ENCODE measurements around the gene GOLGA6L7.

The GOLGA6L7 gene

GRCh38 chr15:28888302-28888894 is 40.0 kb upstream of the GOLGA6L7 start:
- H3K4me1 Mint-ChIP-seq (ENCODE audit: low read depth): peaks cover 26% of the 10 kb centered on the region
- no peaks in the 10 kb centered on the region for H3K9me3 Mint-ChIP-seq
- H3K27me3 Mint-ChIP-seq (ENCODE audit: low read depth): peaks cover 39% of the 10 kb centered on the region
- no peak overlapping the region for H3K27ac Mint-ChIP-seq
- no peak overlapping the region for H3K4me3 Mint-ChIP-seq
- no peaks in the 10 kb centered on the region for H3K36me3 Mint-ChIP-seq (ENCODE audit: low read depth)

- Mint-ChIP-seq H3K9me3 (no peaks in the 10 kb centered on the region), H3K27ac (no peak overlapping the region), H3K27me3 (ENCODE audit: low read depth) (peaks cover 42% of the 10 kb centered on the region), H3K4me3 (peak overlapping the region; percentile 68), H3K36me3 (ENCODE audit: low read depth) (no peaks in the 10 kb centered on the region), H3K4me1 (ENCODE audit: low read depth) (peaks cover 23% of the 10 kb centered on the region)
These were observed 39.1 kb upstream of the GOLGA6L7 start for GRCh38 chr15:28887339-28888174.

- H3K27me3 Mint-ChIP-seq (ENCODE audit: low read depth): peaks cover 42% of the 10 kb centered on the region
- H3K27ac Mint-ChIP-seq: no peak overlapping the region
- no peaks in the 10 kb centered on the region for H3K36me3 Mint-ChIP-seq (ENCODE audit: low read depth)
- H3K4me1 Mint-ChIP-seq (ENCODE audit: low read depth): peaks cover 23% of the 10 kb centered on the region
- no peaks in the 10 kb centered on the region for H3K9me3 Mint-ChIP-seq
- H3K4me3 Mint-ChIP-seq: peak overlapping the region; percentile 68
These were observed 38.2 kb upstream of the GOLGA6L7 start for GRCh38 chr15:28886431-28887338.

GRCh38 chr15:28885630-28886430 is 37.4 kb upstream of the GOLGA6L7 start, which contains the start of gene APBA2:
TSS of gene APBA2 (plus strand) at chr15:28885974. CDS start at chr15:29053885, 167,911 bp downstream.
- H3K36me3 Mint-ChIP-seq (ENCODE audit: low read depth): no peaks in the 10 kb centered on the region
- peak within 1 kb of the TSS; percentile 68 for H3K4me3 Mint-ChIP-seq
- H3K4me1 Mint-ChIP-seq (ENCODE audit: low read depth): peaks cover 15% of the 10 kb centered on the region
- H3K9me3 Mint-ChIP-seq: no peaks in the 10 kb centered on the region
- no peak within 1 kb of the TSS for H3K27ac Mint-ChIP-seq
- H3K27me3 Mint-ChIP-seq (ENCODE audit: low read depth): peaks cover 42% of the 10 kb centered on the region

- Mint-ChIP-seq H3K4me1 (ENCODE audit: low read depth) (peaks cover 9% of the 10 kb centered on the region), H3K36me3 (ENCODE audit: low read depth) (no peaks in the 10 kb centered on the region), H3K27me3 (ENCODE audit: low read depth) (peaks cover 42% of the 10 kb centered on the region), H3K9me3 (no peaks in the 10 kb centered on the region), H3K4me3 (no peak overlapping the region), H3K27ac (no peak overlapping the region)
These were observed 36.7 kb upstream of the GOLGA6L7 start for GRCh38 chr15:28885128-28885629.

GRCh38 chr15:28884151-28884940 is 35.9 kb upstream of the GOLGA6L7 start:
- no peak overlapping the region for H3K27ac Mint-ChIP-seq
- no peak overlapping the region for H3K4me3 Mint-ChIP-seq
- peaks cover 3% of the 10 kb centered on the region for H3K4me1 Mint-ChIP-seq (ENCODE audit: low read depth)
- H3K27me3 Mint-ChIP-seq (ENCODE audit: low read depth): peaks cover 38% of the 10 kb centered on the region
- H3K9me3 Mint-ChIP-seq: no peaks in the 10 kb centered on the region
- H3K36me3 Mint-ChIP-seq (ENCODE audit: low read depth): no peaks in the 10 kb centered on the region

- Mint-ChIP-seq H3K36me3 (ENCODE audit: low read depth) (no peaks in the 10 kb centered on the region), H3K4me3 (no peak overlapping the region), H3K9me3 (no peaks in the 10 kb centered on the region), H3K27me3 (ENCODE audit: low read depth) (peaks cover 27% of the 10 kb centered on the region), H3K27ac (no peak overlapping the region), H3K4me1 (ENCODE audit: low read depth) (no peaks in the 10 kb centered on the region)
These were observed 33.2 kb upstream of the GOLGA6L7 start for GRCh38 chr15:28881600-28881999.

- no peak overlapping the region for H3K4me3 Mint-ChIP-seq
- peaks cover 27% of the 10 kb centered on the region for H3K27me3 Mint-ChIP-seq (ENCODE audit: low read depth)
- no peak overlapping the region for H3K27ac Mint-ChIP-seq
- H3K36me3 Mint-ChIP-seq (ENCODE audit: low read depth): no peaks in the 10 kb centered on the region
- H3K9me3 Mint-ChIP-seq: no peaks in the 10 kb centered on the region
- no peaks in the 10 kb centered on the region for H3K4me1 Mint-ChIP-seq (ENCODE audit: low read depth)
These were observed 32.7 kb upstream of the GOLGA6L7 start for GRCh38 chr15:28881170-28881569.

GRCh38 chr15:28880680-28881079 is 32.2 kb upstream of the GOLGA6L7 start:
- H3K9me3 Mint-ChIP-seq: no peaks in the 10 kb centered on the region
- H3K4me3 Mint-ChIP-seq: no peak overlapping the region
- no peak overlapping the region for H3K27ac Mint-ChIP-seq
- no peaks in the 10 kb centered on the region for H3K4me1 Mint-ChIP-seq (ENCODE audit: low read depth)
- H3K27me3 Mint-ChIP-seq (ENCODE audit: low read depth): peaks cover 27% of the 10 kb centered on the region
- no peaks in the 10 kb centered on the region for H3K36me3 Mint-ChIP-seq (ENCODE audit: low read depth)

- H3K36me3 Mint-ChIP-seq (ENCODE audit: low read depth): no peaks in the 10 kb centered on the region
- no peak overlapping the region for H3K4me3 Mint-ChIP-seq
- H3K9me3 Mint-ChIP-seq: no peaks in the 10 kb centered on the region
- H3K27me3 Mint-ChIP-seq (ENCODE audit: low read depth): peaks cover 20% of the 10 kb centered on the region
- H3K4me1 Mint-ChIP-seq (ENCODE audit: low read depth): no peaks in the 10 kb centered on the region
- H3K27ac Mint-ChIP-seq: no peak overlapping the region
These were observed 31.1 kb upstream of the GOLGA6L7 start for GRCh38 chr15:28879551-28879950.

GRCh38 chr15:28878209-28878608 is 29.8 kb upstream of the GOLGA6L7 start:
- no peaks in the 10 kb centered on the region for H3K36me3 Mint-ChIP-seq (ENCODE audit: low read depth)
- H3K4me1 Mint-ChIP-seq (ENCODE audit: low read depth): no peaks in the 10 kb centered on the region
- H3K9me3 Mint-ChIP-seq: no peaks in the 10 kb centered on the region
- H3K27ac Mint-ChIP-seq: no peak overlapping the region
- no peak overlapping the region for H3K4me3 Mint-ChIP-seq
- H3K27me3 Mint-ChIP-seq (ENCODE audit: low read depth): peaks cover 11% of the 10 kb centered on the region

- H3K4me3 Mint-ChIP-seq: no peak overlapping the region
- H3K27me3 Mint-ChIP-seq (ENCODE audit: low read depth): peaks cover 14% of the 10 kb centered on the region
- no peaks in the 10 kb centered on the region for H3K36me3 Mint-ChIP-seq (ENCODE audit: low read depth)
- no peak overlapping the region for H3K27ac Mint-ChIP-seq
- no peaks in the 10 kb centered on the region for H3K9me3 Mint-ChIP-seq
- no peaks in the 10 kb centered on the region for H3K4me1 Mint-ChIP-seq (ENCODE audit: low read depth)
These were observed 28.4 kb upstream of the GOLGA6L7 start for GRCh38 chr15:28876845-28877185.

- H3K9me3 Mint-ChIP-seq: no peaks in the 10 kb centered on the region
- H3K4me3 Mint-ChIP-seq: no peak overlapping the region
- H3K27me3 Mint-ChIP-seq (ENCODE audit: low read depth): peaks cover 14% of the 10 kb centered on the region
- H3K4me1 Mint-ChIP-seq (ENCODE audit: low read depth): no peaks in the 10 kb centered on the region
- H3K27ac Mint-ChIP-seq: no peak overlapping the region
- H3K36me3 Mint-ChIP-seq (ENCODE audit: low read depth): no peaks in the 10 kb centered on the region
These were observed 27.8 kb upstream of the GOLGA6L7 start for GRCh38 chr15:28876131-28876844.
